Suppressor macrophage treated with lipopolysaccharide for 4 hours (primary cell): ENCODE data around the gene CFLAR.
"Not testable (repeated sequence)": the region's sequence is repeated elsewhere in the genome, so short reads cannot be mapped to it uniquely, and the experiment has no call there.

Experiments
- DNase-seq: peaks from one replicate; pipeline ENCODE4 v3.0.0-alpha.2; 2020

CFLAR gene

GRCh38 chr2:201118961-201119854, 3.2 kb downstream of the CFLAR start:
- peak; percentile 57 for DNase-seq

- DNase-seq = peak; percentile 67
Measured at GRCh38 chr2:201122276-201122675, 6.3 kb downstream of the CFLAR start.

GRCh38 chr2:201126308-201127151, 10.6 kb downstream of the CFLAR start:
- peak; percentile 92 for DNase-seq

- DNase-seq = no peak
Measured at GRCh38 chr2:201127152-201127511, 11.2 kb downstream of the CFLAR start.

GRCh38 chr2:201127570-201127969, 11.6 kb downstream of the CFLAR start:
- peak; percentile 90 for DNase-seq

GRCh38 chr2:201128033-201128432, 12.1 kb downstream of the CFLAR start:
- peak; percentile 5 for DNase-seq

- DNase-seq = peak; percentile 95
Measured at GRCh38 chr2:201128933-201129505, 13.1 kb downstream of the CFLAR start.

GRCh38 chr2:201130524-201131186, 14.7 kb downstream of the CFLAR start:
- peak; percentile 68 for DNase-seq

- DNase-seq = peak; percentile 79
Measured at GRCh38 chr2:201132518-201132917, 16.6 kb downstream of the CFLAR start.

GRCh38 chr2:201135386-201135785, 19.4 kb downstream of the CFLAR start:
- DNase-seq = peak; percentile 71

GRCh38 chr2:201136889-201137321, 20.9 kb downstream of the CFLAR start:
- no peak for DNase-seq

GRCh38 chr2:201137505-201138400, 21.8 kb downstream of the CFLAR start:
- no peak for DNase-seq

GRCh38 chr2:201138401-201138970, 22.5 kb downstream of the CFLAR start:
- DNase-seq = no peak

- not testable (repeated sequence) for DNase-seq
Measured at GRCh38 chr2:201138986-201139781, 23.2 kb downstream of the CFLAR start.

- no peak for DNase-seq
Measured at GRCh38 chr2:201139836-201140604, 24.1 kb downstream of the CFLAR start.

- no peak for DNase-seq
Measured at GRCh38 chr2:201144101-201145051, 28.4 kb downstream of the CFLAR start.

- DNase-seq = no peak
Measured at GRCh38 chr2:201148434-201148990, 32.5 kb downstream of the CFLAR start.
